ENCODE measurements around the gene C1QL2. TPM values are rescaled to one million over a fixed set of nuclear protein-coding genes. Genes with fewer than 3 reads are reported as not detected.

C1QL2 gene
- total RNA-seq, 1 experiment from 2014 or later: 0.81 TPM

GRCh38 chr2:119198240-119198840 is 39.8 kb upstream of the C1QL2 start:
- Histone ChIP-seq H4K91ac (ENCODE audit: insufficient read length, low read depth, low read length) (no peak overlapping the region), H3K4ac (ENCODE audit: low read depth, low read length) (no peak overlapping the region), H4K5ac (ENCODE audit: insufficient read length, low read depth, low read length) (no peak overlapping the region), H2BK12ac (ENCODE audit: insufficient read length, low read depth, low read length) (no peak overlapping the region), H3K9ac (ENCODE audit: extremely low read depth, insufficient read length, low read length) (no peak overlapping the region), H3K4me1 (ENCODE audit: insufficient read depth, low read length) (peaks cover 6% of the 10 kb centered on the region; the same call in 1 of the 2 replicates), H2AK5ac (ENCODE audit: insufficient read length, low read length) (no peak overlapping the region), H2BK15ac (ENCODE audit: low read depth, low read length) (no peak overlapping the region), H3K27ac (ENCODE audit: insufficient read length, low read depth, low read length) (no peak overlapping the region), H2AFZ (ENCODE audit: low read length) (no peak overlapping the region), H2BK5ac (ENCODE audit: insufficient read length, low read length) (no peak overlapping the region), H2BK120ac (ENCODE audit: low read depth, low read length, poor library complexity, severe bottlenecking) (no peak overlapping the region), H3K27me3 (ENCODE audit: insufficient read depth, low read length) (no peaks in the 10 kb centered on the region), H3K56ac (ENCODE audit: insufficient read length, low read depth, low read length) (no peak overlapping the region), H3K9me3 (ENCODE audit: control insufficient read depth, low read depth, low read length) (no peaks in the 10 kb centered on the region), H3K18ac (ENCODE audit: insufficient read length, low read depth, low read length) (no peak overlapping the region), H3K79me2 (ENCODE audit: insufficient read depth, low read length) (no peaks in the 10 kb centered on the region), H3T11ph (ENCODE audit: low read length) (no peak overlapping the region), H3K14ac (ENCODE audit: insufficient read depth, low read length) (no peak overlapping the region), H3K23ac (ENCODE audit: insufficient read length, low read depth, low read length) (no peak overlapping the region), H2BK20ac (ENCODE audit: low read depth, low read length, poor library complexity, severe bottlenecking) (no peak overlapping the region), H4K8ac (replicated peaks; ENCODE audit: insufficient read length, low read depth, low read length) (no peak overlapping the region), H3K79me1 (ENCODE audit: insufficient read depth, low read depth, low read length, poor library complexity, severe bottlenecking) (no peaks in the 10 kb centered on the region), H3K23me2 (ENCODE audit: insufficient read length, low read depth, low read length, poor library complexity, severe bottlenecking) (peaks cover 3% of the 10 kb centered on the region), H4K20me1 (ENCODE audit: control insufficient read depth, insufficient read depth, insufficient read length) (no peaks in the 10 kb centered on the region), H3K4me2 (ENCODE audit: insufficient read depth, insufficient read length, low read length) (no peak overlapping the region)
- H3K27ac Mint-ChIP-seq: peak overlapping the region in 1 of 3 experiments; percentile 22; a peak in 1 of 7 replicates
- no peaks in the 10 kb centered on the region; a peak in 1 of 7 replicates for H3K36me3 Mint-ChIP-seq (ENCODE audit: insufficient read depth in 1 of 3, low read depth in 3 of 3)
- no peak overlapping the region for H3K4me3 Mint-ChIP-seq
- H3K4me1 Mint-ChIP-seq: peaks cover 43% of the 10 kb centered on the region in 2 experiments
- no peak for DNase-seq
- H3K9me3 Mint-ChIP-seq: peaks cover 2 to 3% of the 10 kb centered on the region in 2 experiments; a peak in 2 of 5 replicates
- no peak for TF ChIP-seq CTCF (conservative IDR thresholded peaks at IDR 0.05)
- no CpG with 5 or more reads among the region's 7 CpGs for WGBS (ENCODE audit: extremely low coverage, insufficient read length, low lambda C conversion rate)
- peaks cover 29% of the 10 kb centered on the region for H3K27me3 Mint-ChIP-seq (ENCODE audit: low read depth)
